DOHH2 (cell line): ENCODE measurements around the gene FAM227B.

Source experiments
- CTCF ChIP-seq: fragments of 200-600 bp; sonication (generic); IDR thresholded peaks from one replicate; pipeline ENCODE4 v1.5.1; 2014; ENCODE audit warnings: antibody characterized with exemption, mild to moderate bottlenecking, low read depth, low read length; ENCODE audit not compliant: poor library complexity, severe bottlenecking
- EZH2phosphoT487 ChIP-seq: fragments of 200-600 bp; sonication (generic); IDR thresholded peaks from 2 replicates; pipeline ENCODE4 v1.6.1; 2017; ENCODE audit warnings: borderline replicate concordance, mild to moderate bottlenecking, antibody characterized with exemption, low read length, moderate library complexity, mixed read lengths

- no peak for TF ChIP-seq CTCF
- TF ChIP-seq EZH2phosphoT487: no peak
These were observed 292.7 kb downstream of the FAM227B start for GRCh38 chr15:49327927-49328326.
